A673 (cell line): ENCODE measurements around the gene RFTN1.

Experiments
- CTCF ChIP-seq: fragments of 300-800, 200-600 bp; sonication (generic); conservative IDR thresholded peaks from 2 replicates; pipeline ENCODE4 v1.5.1; 2017; ENCODE audit warnings: low read depth, mild to moderate bottlenecking, antibody characterized with exemption, low read length, moderate library complexity, mixed read lengths
- EZH2 ChIP-seq: fragments of 200-600 bp; sonication (generic); IDR thresholded peaks from 2 replicates; pipeline ENCODE4 v1.6.1; 2017; ENCODE audit warnings: borderline replicate concordance, low read depth, mild to moderate bottlenecking, mixed read lengths, antibody characterized with exemption, low read length; ENCODE audit not compliant: poor library complexity, severe bottlenecking

GRCh38 chr3:16381426-16381825 is 132.1 kb downstream of the RFTN1 start:
- TF ChIP-seq CTCF (no peak), EZH2 (no peak)
